G401 (cell line): ENCODE data around the gene TTC39C. TPM values are rescaled to one million over a fixed set of nuclear protein-coding genes. Genes with fewer than 3 reads are reported as not detected.
A peak's percentile ranks its signal among the peaks of the same experiment; 100 is the strongest.

Source experiments
- DNase-seq: peaks from one replicate; pipeline ENCODE4 v3.0.0-alpha.2; 2015; ENCODE audit warnings: low spot score
- in situ Hi-C: cut with HindIII; loops from 2 replicates; pipeline ENCODE4 v1.10.0; 2016; ENCODE audit warnings: low sequenced_read_pairs, mixed read lengths
- total RNA-seq: library from RNA; depleted of rRNA; stranded (reverse); fragments of >200 nt; shearing (Covaris generic); gene quantifications from 2 replicates; pipeline ENCODE4 v1.2.3, GENCODE V29; 2014

TTC39C gene
- total RNA-seq, 1 experiment from 2014 or later = 3.1 TPM

DNA sequence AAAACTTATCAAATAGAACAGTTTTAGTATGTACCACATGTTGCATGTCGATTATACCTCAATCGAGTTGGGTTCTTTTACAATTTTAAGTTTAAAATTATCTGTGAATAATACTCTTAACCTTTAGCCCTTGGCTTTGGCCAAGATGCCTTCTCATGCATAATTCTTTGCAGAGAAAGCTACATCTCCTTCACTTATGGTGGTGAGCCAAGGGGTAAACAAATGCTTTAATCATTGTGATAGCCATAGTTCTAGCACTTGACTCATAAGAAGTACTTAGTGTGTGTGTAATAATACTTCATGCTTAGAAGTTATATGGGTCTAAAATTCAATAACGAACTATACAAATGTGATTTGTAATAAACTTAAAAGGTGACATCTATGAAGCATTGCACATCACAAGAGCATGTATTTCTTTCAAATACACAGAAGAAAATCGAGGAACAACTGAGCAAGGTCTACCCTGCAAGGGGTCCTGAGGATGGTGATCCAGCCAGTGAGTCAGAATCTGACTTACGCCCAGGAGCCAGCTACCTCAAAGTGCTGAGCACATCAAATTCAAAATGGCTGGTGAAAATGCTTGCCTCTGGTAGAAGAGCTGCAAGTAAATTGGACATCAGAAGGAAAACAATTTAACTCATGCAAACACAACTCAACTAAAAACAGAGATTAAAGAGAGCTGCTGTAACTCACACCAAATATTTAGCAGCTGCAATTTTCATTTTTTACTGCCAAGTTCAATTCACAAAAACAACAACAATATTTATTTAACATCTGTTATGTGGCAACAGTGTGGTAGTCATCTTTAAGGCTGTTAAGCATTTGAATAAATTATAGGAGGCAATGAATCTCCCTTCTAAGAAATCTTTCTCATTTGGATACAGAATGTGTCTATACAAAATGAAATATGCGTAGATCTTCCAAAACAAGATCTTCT, 23.8 kb upstream of the TTC39C start:
- no peak for DNase-seq
- in situ Hi-C loops = no loop called here

DNA sequence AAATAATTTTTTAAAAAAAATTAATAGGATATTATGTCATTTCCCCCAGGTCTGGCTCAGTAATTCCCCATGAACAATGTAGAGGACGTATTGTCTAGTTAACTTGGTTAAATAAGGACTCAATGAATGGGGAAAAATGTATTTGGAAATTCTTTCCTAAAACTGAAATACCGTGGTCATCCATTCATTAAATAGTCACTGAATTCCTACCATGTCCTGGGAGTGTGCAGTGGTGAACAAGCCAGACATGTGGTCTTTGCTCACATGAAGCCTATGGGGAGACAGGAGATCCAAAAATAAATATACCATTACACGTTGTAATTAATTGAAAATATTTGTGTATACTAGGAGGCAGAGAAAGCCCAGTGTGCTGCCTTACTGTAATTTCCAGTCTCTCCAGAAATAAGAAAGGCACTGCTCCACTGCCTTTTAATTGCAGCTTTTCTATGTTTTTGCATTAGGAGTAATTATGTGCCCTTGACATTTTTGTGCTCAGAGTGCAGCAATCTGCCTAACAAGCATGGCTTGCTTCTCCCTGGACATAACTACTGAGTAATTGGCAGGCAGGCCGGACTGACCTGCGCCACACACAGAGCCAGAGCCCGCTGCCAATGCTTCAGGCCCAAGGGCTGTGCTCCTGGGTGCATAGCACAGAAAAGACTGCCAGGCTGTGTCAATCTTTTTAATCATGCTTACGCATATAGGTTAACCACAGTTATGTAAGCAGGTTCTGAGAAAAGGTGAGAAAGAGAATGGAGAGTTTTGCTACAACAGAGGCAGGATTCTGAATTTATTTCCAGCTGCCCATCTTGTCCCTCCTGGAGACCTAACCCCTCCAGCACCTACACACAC, 22.2 kb upstream of the TTC39C start:
- DNase-seq = peak; percentile 93
- in situ Hi-C loops = no loop called here

DNA sequence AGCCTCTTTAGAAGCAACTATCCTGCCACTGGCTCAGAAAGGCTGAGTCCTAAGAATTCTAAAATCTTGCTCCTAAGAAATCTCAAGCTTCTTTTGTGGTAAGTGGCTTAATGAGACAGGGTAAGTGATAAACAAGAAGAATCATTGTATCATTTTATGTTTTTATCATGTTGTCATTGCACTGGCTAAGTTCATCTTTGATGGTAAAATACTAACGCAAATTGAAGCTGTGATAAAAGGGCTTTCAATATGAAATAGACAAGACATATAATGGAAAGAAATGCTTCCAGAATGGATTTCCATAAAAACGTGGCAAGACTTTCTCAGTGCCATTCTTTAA, 21.6 kb upstream of the TTC39C start:
- DNase-seq = no peak
- in situ Hi-C loops = no loop called here

DNA sequence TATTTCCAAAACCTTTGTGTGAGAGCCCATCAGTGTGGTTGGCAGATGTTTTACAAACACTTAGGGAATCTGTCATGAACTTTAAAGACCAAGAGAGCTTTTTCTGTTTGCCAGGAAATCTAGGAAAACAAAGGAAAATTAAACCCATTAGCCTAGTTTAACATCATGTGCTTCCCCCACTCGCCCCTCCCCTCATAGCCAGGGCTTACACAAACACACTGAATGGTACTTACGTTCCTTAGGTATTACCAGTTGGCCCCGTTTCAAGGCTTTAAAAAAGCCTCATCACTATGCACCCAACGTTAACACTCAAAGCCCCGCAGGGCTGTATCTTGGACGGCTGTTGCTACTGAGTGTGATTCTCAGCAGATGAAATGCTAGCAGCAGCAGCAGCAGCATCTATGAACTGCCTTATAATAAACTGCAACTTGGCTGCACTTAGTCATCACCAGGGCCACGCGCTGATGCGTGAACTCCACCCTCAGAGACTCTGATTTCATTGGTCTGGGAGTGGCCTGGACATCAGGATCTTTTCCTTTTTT, 20.1 kb upstream of the TTC39C start:
- in situ Hi-C loops = no loop called here
- DNase-seq = peak; percentile 10

DNA sequence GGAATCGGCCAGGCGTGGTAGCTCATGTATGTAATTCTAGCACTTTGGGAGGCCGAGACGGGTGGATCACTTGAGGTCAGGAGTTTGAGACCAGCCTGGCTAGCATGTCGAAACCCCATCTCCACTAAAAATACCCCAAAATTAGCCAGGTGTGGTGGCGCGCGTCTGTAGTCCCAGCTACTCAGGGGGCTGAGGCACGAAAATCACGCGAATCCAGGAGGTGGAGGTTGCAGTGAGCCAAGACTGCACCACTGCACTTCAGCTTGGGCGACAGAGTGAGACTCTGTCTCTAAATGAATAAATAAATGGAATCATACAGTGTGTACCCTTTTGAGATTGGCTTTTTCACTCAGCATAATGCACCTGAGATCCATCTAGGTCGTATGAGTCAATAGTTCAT, 19.4 kb upstream of the TTC39C start:
- in situ Hi-C loops = no loop called here
- DNase-seq = no peak

DNA sequence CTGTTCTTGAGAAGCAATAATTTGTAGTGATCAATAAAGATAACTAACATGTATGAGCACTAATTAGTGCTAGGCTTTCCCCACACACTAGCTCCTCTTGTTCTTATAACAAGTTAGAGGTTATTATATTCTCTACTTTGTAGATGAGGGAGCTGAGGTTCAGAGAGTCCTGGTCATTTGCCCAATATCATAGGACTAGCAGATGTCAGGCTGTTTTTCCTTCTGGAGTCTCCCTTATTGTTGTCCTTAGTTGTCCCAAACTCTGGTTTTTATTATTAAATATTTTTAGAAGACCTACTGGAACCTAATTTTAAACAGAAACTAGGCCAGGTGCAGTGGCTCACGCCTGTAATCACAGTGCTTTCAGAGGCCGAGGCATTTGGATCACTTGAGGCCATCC, 16.5 kb upstream of the TTC39C start:
- DNase-seq = peak; percentile 57
- in situ Hi-C loops = no loop called here

DNA sequence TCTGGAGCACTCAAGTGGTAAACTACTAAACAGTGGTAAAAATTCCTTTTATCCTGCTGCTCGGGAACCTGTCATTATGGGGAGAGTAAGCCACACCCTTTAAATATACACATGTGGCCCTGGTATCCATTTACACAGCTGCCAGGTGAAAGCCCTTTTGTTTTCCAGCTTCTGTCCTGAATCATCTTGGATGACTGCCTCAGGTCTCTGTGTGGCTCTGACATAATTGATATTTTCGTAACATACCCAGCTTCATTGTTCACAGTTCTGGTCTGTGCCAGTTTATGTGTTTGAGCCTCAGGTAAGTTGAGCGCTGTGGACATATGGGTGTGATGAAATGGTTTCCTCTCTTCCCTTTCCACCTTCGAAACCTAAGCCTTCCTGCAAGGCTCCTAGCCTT, 15.7 kb upstream of the TTC39C start:
- peak; percentile 16 for DNase-seq
- in situ Hi-C loops = no loop called here

DNA sequence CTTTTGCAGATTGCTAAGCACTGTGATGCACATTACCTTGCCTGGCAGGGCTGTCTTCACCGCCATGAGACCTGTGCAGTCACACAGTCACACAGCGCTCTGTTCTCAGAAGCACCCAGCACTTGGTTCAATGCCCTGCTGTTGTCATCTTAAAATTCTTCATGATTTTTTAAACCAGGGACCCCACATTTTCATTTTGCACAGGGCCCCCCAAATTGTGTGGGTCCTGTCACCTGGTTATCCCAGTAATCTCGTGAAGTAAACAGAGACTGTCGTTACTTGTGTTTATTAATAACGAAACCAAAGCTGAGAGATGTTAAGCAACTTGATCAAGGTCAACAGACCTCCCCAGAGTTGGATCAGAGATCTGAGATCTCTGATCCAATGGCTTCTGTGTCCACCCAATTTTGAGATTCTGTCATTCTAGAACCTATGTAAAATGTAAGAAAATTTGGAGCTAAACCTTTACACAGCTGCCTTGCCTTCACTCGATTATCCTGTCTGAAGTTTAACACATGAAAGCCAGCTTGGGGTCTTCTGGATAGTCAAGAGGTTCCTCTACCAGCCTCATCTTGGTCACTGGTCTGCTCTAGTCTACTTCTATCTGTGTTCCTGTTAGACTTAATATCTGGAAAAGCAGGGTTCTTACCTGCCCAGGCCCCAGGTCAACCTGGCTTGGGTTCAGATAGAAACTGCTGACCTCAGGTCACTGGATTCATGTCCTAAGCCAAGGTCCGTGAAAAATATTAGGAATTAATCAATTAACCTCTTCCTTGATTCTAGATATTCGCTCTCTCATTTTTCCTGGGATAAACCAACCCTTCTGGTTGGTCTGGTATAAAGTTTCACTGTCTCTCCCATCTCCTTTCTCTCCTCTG, 13.7 kb upstream of the TTC39C start:
- no peak for DNase-seq
- in situ Hi-C loops = no loop called here

DNA sequence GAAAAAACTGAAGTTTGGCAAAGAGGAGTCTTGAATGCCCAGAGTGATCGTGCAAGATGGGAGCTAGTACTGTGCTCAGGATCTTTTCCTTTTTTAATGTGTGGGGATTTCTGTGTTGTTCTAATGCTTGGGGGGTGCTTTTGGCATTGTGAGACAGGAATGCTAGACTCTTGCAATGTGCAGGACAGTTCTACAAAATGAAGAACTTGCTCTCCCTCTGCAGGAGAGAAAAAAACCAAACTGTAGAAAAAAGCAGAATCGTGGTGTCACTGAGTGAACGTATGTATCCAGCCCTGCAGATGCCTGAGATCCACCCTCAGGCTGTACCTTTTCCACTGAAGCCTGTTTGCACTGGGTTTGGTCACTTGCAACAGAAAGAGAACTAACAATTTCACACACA, 12.1 kb upstream of the TTC39C start:
- in situ Hi-C loops = no loop called here
- DNase-seq = no peak

DNA sequence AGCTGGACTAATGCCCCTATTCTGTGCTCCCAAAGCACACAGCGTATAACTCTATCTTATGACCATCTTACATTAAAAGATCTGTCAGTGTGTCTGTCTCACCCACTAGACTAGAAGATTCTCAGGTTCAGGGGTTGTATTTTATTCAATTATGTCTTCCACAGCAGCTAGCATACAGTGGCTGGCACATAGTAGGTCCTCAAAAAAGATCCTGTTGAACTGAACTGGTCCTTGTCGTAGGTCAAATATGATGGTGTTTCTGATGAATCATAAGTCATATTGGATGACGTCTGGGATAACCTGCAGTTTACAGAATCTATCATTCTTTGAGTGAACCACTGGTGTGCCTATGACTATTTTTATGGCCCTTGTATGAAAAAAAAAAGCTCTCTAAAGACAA, 11.3 kb upstream of the TTC39C start:
- in situ Hi-C loops = no loop called here
- no peak for DNase-seq

DNA sequence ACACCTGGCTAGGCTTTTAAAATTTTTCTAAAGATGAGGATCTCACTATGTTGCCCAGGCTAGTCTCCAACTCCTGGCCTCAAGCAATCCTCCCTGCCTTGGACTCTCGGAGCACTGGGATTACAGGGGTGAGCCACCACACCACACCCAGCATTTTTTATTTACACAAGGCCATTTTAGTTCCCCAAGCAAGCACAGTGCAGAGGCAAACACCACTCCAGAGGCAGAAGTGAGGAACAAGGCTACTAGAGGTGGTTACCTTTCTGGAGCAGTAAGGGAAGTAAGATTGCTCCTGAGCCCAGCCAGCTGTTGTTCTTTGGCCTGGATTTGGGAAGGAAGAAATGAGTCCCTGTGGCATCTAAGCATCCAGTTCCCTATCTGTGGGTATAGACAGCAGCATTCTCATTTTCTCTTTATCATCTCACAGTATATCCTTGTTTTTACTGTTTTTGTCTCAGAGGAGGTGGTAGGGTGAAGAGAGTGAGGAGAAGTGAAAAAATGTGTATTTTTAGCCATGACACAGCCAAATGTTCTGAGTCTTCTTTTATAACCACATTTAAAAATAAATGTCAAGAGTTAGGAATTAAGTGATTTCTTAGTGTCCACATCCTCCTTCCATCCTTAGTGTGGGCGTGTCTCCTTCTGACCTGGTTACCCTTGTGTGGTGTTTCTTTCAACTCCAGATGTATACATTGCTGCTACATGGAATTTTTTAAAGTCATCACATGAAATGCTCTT, 10.5 kb upstream of the TTC39C start:
- in situ Hi-C loops = no loop called here
- DNase-seq = no peak

DNA sequence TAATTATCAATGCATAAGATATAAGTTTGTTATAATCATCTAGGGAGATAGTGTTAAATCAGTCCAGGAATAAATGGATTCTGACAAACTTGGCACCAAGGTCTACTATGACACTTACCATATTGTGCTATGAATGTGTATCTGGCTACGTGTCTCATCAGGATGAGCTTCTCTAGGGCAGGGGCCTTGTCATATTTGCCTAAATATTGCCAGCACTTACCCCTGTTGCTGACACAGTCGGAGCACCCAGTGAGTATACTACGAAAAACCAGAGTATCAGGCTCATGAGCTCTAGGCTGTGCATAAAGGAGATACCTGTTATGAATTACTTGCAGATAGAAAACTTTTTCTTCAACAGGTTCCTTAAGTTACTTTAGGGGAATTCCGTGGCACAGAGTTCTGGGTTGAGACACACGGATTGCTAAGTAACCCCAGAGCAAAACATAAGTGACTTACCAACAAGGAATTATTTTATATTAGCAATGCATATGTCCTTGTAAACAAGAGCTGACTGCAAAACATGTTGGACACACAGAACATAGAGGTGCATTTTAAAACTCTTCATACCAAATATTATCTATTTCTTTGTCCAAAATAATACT, 7.7 kb upstream of the TTC39C start:
- in situ Hi-C loops = no loop called here
- no peak for DNase-seq

DNA sequence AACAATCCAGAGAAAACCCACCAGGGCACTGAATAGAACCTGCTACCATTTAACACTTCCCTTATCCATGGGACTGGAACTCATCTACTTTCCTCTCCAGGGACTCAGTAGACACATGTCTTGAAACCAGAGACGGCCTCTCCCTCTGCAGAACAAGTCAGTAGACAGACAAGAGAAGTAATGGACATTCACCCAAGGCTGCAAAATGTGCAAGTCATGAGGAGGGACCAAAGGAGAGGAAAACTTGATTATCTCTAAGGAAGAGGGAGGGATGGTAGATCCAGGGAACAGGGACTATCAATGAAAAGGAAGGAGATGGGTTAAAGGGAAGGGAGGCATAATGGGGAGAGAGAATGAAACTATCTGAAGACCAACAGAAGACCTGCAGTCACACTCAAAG, 5.3 kb upstream of the TTC39C start:
- in situ Hi-C loops = no loop called here

DNA sequence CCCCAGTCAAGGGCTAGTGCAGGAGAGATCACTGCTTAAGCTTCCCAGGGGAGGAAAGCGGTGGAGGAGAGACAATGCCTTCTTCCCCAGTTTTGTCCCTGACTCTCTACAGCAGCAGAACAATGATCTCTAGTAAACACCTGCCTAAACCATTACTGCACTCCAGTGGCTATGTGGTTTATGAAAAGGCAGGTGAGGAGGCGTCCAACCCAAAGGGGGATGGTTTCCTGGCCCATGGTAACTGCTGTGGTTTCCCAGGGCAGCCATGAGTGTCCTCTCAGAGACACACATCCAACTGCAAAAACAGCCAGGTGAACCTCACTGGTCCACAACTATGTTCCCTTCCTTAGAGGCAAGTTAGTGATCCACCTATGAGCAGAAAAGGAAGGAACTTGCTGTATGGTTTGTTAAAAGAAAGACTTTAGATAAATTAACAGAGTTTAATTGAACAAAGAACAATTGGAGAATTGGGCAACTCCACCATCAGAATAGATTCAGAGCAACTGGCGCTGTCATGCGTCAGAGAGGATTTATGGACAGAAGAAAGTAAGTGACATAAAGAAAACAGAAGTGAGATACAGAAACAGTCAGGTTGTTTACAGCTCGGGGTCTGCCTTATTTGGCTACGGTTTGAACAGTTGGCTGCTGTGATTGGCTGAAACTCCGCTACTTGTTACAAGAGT, 4.8 kb upstream of the TTC39C start:
- in situ Hi-C loops = no loop called here

More for the DNA sequence above, 5.3 kb upstream of the TTC39C start:
- no peak for DNase-seq

DNA sequence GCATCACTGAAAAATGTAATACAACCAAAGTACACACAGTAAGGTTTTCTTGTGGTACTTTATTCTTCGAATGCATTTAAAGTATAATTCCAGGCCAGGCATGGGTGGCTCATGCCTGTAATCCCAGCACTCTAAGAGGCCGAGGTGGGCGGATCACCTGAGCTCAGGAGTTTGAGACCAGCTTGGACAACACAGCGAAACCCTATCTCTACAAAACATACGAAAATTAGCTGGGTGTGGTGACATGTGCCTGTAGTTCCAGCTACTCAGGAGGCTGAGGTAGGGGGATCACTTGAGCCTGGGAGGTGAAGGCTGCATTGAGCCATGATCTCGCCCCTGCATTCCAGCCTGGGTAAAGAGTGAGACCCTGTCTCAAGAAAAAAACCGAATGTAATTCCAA, 3.9 kb upstream of the TTC39C start:
- in situ Hi-C loops = no loop called here
- DNase-seq = no peak

More for the DNA sequence above, 4.8 kb upstream of the TTC39C start:
- no peak for DNase-seq

DNA sequence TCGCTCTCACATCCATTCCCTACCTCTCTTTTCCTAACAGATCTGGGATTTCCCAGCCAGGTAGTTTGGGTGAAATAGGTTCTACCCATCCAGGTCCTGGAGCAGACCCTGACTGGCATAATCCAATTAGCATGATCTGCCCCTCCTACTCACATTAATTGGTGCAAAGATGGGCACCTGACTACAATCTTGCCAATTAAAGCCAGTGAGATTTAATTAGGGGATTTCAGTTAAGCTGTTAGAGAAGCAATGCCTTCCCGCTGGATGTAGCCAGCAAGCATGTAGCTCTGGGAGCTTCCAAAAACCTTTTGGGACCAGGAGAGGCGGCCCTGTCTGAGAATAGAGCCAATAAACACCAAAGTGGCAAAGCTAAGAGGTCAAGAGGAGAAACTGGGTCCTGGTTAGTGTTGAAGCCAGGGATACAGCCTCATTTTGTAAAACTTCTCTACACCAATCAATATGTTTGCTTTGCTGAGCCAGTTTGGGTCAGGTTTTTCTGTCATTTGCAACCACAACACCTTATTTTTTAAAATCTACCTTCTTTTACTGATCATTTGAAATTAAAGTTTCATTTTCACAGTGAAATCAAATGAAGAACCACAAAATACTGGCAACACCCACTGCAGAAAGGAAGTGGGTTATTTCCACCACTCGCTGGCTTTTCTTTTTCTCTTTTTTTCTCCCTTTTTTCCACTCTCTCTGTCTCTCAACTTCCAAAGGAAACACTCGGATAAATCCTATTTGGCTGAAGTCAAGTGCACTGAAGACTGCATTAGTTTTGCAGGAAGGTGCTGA, 3.2 kb upstream of the TTC39C start:
- in situ Hi-C loops = no loop called here

DNA sequence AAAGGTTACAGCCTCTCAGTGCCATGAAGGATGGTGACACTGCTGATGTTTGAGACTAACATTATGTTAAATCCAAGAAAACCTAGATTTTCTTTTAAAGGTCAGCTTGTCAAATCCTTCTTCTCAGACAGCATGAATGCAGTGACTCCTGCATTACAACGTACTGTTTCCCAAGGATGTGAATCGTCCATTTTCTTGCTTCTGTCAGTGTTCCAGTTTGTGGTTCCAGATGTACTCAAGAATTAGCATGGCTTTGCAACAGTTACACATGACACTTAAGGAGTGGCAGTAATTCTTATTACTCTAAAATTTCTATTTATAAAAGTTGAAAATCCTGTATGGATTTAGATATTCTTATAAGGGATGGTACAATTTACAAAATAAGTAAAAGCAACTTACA, 1.5 kb upstream of the TTC39C start:
- in situ Hi-C loops = no loop called here
- no peak for DNase-seq

More for the DNA sequence above, 3.2 kb upstream of the TTC39C start:
- no peak for DNase-seq
